ENCODE data around the gene CA11. TPM values are rescaled to one million over a fixed set of nuclear protein-coding genes. Genes with fewer than 3 reads are reported as not detected.

Gene CA11
- total and polyA plus RNA-seq, 9 of the 15 experiments (the other 6 are each of a cell fraction or from before 2014, with no cell fraction given) = 2.9 to 19.9 (median 8.3) TPM

DNA sequence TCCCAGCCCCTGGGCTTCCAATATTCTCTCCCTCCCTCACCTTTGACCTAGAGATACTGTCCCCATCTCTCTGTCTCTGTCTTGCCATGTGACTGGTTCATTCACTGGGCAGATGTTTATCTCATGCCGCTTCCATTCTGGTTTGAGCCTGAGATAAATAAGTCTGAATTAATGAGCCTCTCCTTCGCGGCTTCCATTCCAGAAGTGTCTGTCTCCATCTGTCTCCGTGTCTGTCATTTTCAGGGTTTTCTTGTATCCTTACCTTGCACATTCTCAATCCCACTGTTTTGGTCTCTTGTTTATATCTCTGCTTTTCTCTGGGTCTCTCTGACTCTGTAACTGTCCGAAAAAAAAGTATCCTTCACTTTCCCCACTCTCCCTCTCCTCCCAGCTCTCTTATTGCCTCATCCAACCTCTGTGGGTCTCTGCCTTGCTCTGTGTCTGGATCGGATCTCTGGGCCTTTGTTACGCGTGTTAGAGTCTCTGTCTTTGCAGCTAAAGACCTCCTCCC, 22.4 kb downstream of the CA11 start:
- in situ Hi-C loops (cut with MboI) = no loop called here
- Histone ChIP-seq H3K27me3 (ENCODE audit: control insufficient read depth in 2 of 2, insufficient read depth in 2 of 2, low read length in 2 of 2) (no peaks in the 10 kb centered on the region), H2AFZ (ENCODE audit: low read depth, low read length) (peak overlapping the region; percentile 93), H3K79me2 (ENCODE audit: control insufficient read depth, insufficient read depth, low read length) (peaks cover 14% of the 10 kb centered on the region), H3K9ac (ENCODE audit: insufficient read depth in 1 of 2, low read depth in 2 of 2, low read length in 2 of 2) (peak overlapping the region; percentile 67 to 70), H3K4me3 (peak overlapping the region; percentile 21), H3K9me1 (ENCODE audit: control insufficient read depth, insufficient read depth, low read length) (no peaks in the 10 kb centered on the region), H3K4me2 (ENCODE audit: insufficient read depth, low read length) (peak overlapping the region; percentile 84), H3K27ac (ENCODE audit: extremely low read depth, low read depth, low read length) (peak overlapping the region; percentile 72), H3K4me1 (replicated peaks in 1 of 2; ENCODE audit: control insufficient read depth in 2 of 2, insufficient read depth in 2 of 2, low read length in 2 of 2) (peaks cover 25 to 59% of the 10 kb centered on the region in 2 experiments), H3K36me3 (ENCODE audit: control insufficient read depth, insufficient read depth, low read length) (peaks cover 2% of the 10 kb centered on the region; the same call in 1 of the 3 replicates), H3K9me3 (replicated peaks; ENCODE audit: control insufficient read depth, insufficient read depth, low read depth, low read length) (no peaks in the 10 kb centered on the region), H4K20me1 (replicated peaks; ENCODE audit: control insufficient read depth, insufficient read depth, low read length) (no peaks in the 10 kb centered on the region)
- intact Hi-C loops (cut with micrococcal nuclease) = no loop called here
- CTCF ChIA-PET (ENCODE audit: low intra/inter-chr PET ratio) = no interaction called here
- FAIRE-seq = peak; percentile 64
- BruUV-seq (replicated peaks) = no TSS peak
- 8% methylated on average over 8 of the region's 8 CpGs for WGBS (ENCODE audit: insufficient coverage, low coverage, missing lambda C conversion rate)
- ATAC-seq = no peak
- POLR2A ChIA-PET = interaction anchor here (0.6 to 2.2 kb wide), 6 partner anchors 10 to 298 kb away, joined by 3 to 13 read pairs (median 4); partner anchors contain the start of gene EMP3
- DNase-seq (ENCODE audit: extremely low read depth in 1 of 4, low spot score in 3 of 4) = peak in 1 of 4 experiments; percentile 36
- no peak for TF ChIP-seq IFI16 (CRISPR knock-in tag; IDR thresholded peaks at IDR 0.05)
- TF ChIP-seq ZNF77 (CRISPR knock-in tag; IDR thresholded peaks at IDR 0.05) = no peak
- TF ChIP-seq, protein P1, sequence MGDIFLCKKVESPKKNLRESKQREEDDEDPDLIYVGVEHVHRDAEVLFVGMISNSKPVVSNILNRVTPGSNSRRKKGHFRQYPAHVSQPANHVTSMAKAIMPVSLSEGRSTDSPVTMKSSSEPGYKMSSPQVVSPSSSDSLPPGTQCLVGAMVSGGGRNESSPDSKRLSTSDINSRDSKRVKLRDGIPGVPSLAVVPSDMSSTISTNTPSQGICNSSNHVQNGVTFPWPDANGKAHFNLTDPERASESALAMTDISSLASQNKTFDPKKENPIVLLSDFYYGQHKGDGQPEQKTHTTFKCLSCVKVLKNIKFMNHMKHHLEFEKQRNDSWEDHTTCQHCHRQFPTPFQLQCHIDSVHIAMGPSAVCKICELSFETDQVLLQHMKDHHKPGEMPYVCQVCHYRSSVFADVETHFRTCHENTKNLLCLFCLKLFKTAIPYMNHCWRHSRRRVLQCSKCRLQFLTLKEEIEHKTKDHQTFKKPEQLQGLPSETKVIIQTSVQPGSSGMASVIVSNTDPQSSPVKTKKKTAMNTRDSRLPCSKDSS (IDR thresholded peaks at IDR 0.05; ENCODE audit: low read depth, partially characterized antibody) = no peak
- TF ChIP-seq RB1 (IDR thresholded peaks at IDR 0.05; ENCODE audit: low read depth) = no peak
- no peak for TF ChIP-seq U2AF2 (optimal IDR thresholded peaks at IDR 0.05; ENCODE audit: low read depth, low read length)
- TF ChIP-seq ZFX (CRISPR knock-in tag; IDR thresholded peaks at IDR 0.05) = no peak
- TF ChIP-seq, protein P2, sequence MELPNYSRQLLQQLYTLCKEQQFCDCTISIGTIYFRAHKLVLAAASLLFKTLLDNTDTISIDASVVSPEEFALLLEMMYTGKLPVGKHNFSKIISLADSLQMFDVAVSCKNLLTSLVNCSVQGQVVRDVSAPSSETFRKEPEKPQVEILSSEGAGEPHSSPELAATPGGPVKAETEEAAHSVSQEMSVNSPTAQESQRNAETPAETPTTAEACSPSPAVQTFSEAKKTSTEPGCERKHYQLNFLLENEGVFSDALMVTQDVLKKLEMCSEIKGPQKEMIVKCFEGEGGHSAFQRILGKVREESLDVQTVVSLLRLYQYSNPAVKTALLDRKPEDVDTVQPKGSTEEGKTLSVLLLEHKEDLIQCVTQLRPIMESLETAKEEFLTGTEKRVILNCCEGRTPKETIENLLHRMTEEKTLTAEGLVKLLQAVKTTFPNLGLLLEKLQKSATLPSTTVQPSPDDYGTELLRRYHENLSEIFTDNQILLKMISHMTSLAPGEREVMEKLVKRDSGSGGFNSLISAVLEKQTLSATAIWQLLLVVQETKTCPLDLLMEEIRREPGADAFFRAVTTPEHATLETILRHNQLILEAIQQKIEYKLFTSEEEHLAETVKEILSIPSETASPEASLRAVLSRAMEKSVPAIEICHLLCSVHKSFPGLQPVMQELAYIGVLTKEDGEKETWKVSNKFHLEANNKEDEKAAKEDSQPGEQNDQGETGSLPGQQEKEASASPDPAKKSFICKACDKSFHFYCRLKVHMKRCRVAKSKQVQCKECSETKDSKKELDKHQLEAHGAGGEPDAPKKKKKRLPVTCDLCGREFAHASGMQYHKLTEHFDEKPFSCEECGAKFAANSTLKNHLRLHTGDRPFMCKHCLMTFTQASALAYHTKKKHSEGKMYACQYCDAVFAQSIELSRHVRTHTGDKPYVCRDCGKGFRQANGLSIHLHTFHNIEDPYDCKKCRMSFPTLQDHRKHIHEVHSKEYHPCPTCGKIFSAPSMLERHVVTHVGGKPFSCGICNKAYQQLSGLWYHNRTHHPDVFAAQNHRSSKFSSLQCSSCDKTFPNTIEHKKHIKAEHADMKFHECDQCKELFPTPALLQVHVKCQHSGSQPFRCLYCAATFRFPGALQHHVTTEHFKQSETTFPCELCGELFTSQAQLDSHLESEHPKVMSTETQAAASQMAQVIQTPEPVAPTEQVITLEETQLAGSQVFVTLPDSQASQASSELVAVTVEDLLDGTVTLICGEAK (IDR thresholded peaks at IDR 0.05) = peak; percentile 57
- TF ChIP-seq, protein P2 (CRISPR knock-in tag; IDR thresholded peaks at IDR 0.05) = no peak
- no peak for TF ChIP-seq SAFB2 (IDR thresholded peaks at IDR 0.05; ENCODE audit: borderline replicate concordance, low read depth, low read length, severe bottlenecking)
- TF ChIP-seq ZNF232 (CRISPR knock-in tag; IDR thresholded peaks at IDR 0.05) = 0 out of 2 replicates have a peak, but pooled peaks have one; percentile 25
- no peak for TF ChIP-seq SMARCC2 (IDR thresholded peaks at IDR 0.05; ENCODE audit: low read depth)
- TF ChIP-seq HDAC2 (IDR thresholded peaks at IDR 0.05) = 0 out of 2 replicates have a peak, but pooled peaks have one; percentile 21

Measured in K562 (cell line).